ENCODE data around the gene HHEX. TPM values are rescaled to one million over a fixed set of nuclear protein-coding genes. Genes with fewer than 3 reads are reported as not detected.

HHEX gene
- total and polyA plus RNA-seq, 2 of the 8 experiments (the other 6 are each of a cell fraction or from before 2014, with no cell fraction given): 0.56 to 1.5 TPM

DNA sequence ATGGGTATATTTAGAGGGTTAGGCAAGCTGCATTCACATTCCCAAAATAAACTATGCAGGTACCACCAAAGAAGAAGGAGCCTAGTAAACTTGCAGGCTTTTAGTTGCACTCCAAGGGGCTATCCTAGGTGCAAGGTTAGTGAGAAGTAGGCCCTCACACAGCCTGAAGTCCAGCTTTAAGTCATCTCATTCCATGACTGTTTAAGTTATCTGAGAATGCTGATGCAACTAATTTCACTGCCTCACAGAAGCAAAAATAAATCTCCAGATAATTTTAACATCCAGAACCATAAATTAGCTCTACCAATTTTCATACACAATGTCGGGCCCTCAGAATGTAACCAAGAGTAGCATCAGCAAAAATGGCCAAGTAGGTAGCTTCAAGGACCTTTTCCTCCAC lies 34.3 kb upstream of the HHEX start:
- no peaks in the 10 kb centered on the region for H3K79me1 ChIP-seq (ENCODE audit: low read depth, low read length)
- no peak overlapping the region for H3K14ac ChIP-seq (ENCODE audit: insufficient read length)
- H2AK5ac ChIP-seq (ENCODE audit: low read depth, low read length): no peak overlapping the region
- H4K20me1 ChIP-seq (replicated peaks in 1 of 2; ENCODE audit: control insufficient read depth in 1 of 2, insufficient read depth in 2 of 2, low read length in 2 of 2): no peaks in the 10 kb centered on the region
- peaks cover 6 to 37% (median 26%) of the 10 kb centered on the region in 4 experiments for H3K36me3 ChIP-seq (ENCODE audit: control insufficient read depth in 2 of 4, insufficient read depth in 4 of 4, low read length in 3 of 4)
- H2AFZ ChIP-seq (ENCODE audit: low read length): no peak overlapping the region
- H3K4me1 ChIP-seq (replicated peaks in 1 of 4; ENCODE audit: control insufficient read depth in 3 of 4, insufficient read depth in 4 of 4, low read length in 3 of 4): peaks cover 0 to 3% (median 0%) of the 10 kb centered on the region in 4 experiments; a peak in 1 of 7 replicates
- H3K9me3 ChIP-seq (ENCODE audit: insufficient read depth in 2 of 2, low read depth in 1 of 2, low read length in 1 of 2): no peaks in the 10 kb centered on the region
- no peak overlapping the region for H2BK12ac ChIP-seq (ENCODE audit: low read depth, low read length)
- H3K56ac ChIP-seq (replicated peaks; ENCODE audit: insufficient read length, low read depth, low read length): no peak overlapping the region
- H3K27ac ChIP-seq (ENCODE audit: low read depth, low read length): no peak overlapping the region
- POLR2A ChIA-PET (ENCODE audit: partially characterized antibody): interaction anchor here (0.6 to 1.6 kb wide), 3 partner anchors 13 to 948 kb away, joined by 3 to 5 read pairs (median 4); no protein-coding TSS in a partner anchor
- H3K18ac ChIP-seq (ENCODE audit: extremely low read depth, low read length): no peak overlapping the region
- no peaks in the 10 kb centered on the region for H3K79me2 ChIP-seq (ENCODE audit: control insufficient read depth in 1 of 2, insufficient read depth in 2 of 2, low read length in 2 of 2)
- no peaks in the 10 kb centered on the region; the same call in 1 of the 2 replicates for H3K23me2 ChIP-seq (ENCODE audit: low read depth, low read length)
- H4K91ac ChIP-seq (replicated peaks; ENCODE audit: insufficient read length, low read length): no peak overlapping the region
- CTCF ChIA-PET (ENCODE audit: partially characterized antibody): interaction anchor here (0.6 to 1.4 kb wide), 2 partner anchors 11 to 1567 kb away, joined by 3 to 5 read pairs; no protein-coding TSS in a partner anchor
- H2BK120ac ChIP-seq (replicated peaks; ENCODE audit: low read depth, low read length): no peak overlapping the region
- H3K27me3 ChIP-seq (replicated peaks in 1 of 4; ENCODE audit: control insufficient read depth in 3 of 4, extremely low read depth in 1 of 4, insufficient read depth in 3 of 4, low read length in 3 of 4): no peaks in the 10 kb centered on the region
- H2BK20ac ChIP-seq (ENCODE audit: low read length): no peak overlapping the region
- no peak overlapping the region for H4K8ac ChIP-seq (ENCODE audit: extremely low read depth, insufficient read depth, low read length)
- FAIRE-seq: no peak
- WGBS, 2 experiments (ENCODE audit: extremely low coverage in 1 of 2, insufficient coverage in 1 of 2, insufficient read length in 1 of 2, insufficient replicate concordance in 2 of 2, low coverage in 1 of 2, low lambda C conversion rate in 2 of 2, missing lambda C conversion rate in 1 of 2): 85% methylated on average over 1 of the region's 1 CpG; no CpG with 5 or more reads in 1 of the 2 experiments
- H2BK15ac ChIP-seq (ENCODE audit: low read length): no peak overlapping the region
- no peak overlapping the region for H3K4me3 ChIP-seq (ENCODE audit: extremely low read depth in 1 of 4, insufficient read depth in 2 of 4, low read depth in 3 of 4, low read length in 4 of 4)
- 0 out of 2 replicates have a peak, but pooled peaks have one; percentile 21 for TF ChIP-seq POLR2AphosphoS5 (IDR thresholded peaks at IDR 0.05; ENCODE audit: low read depth, low read length)
- TF ChIP-seq KDM4A (IDR thresholded peaks at IDR 0.05; ENCODE audit: low read depth, low read length, severe bottlenecking): no peak
- TF ChIP-seq SP4 (IDR thresholded peaks at IDR 0.05; ENCODE audit: low read length): no peak
- no peak overlapping the region for H3K4me2 ChIP-seq (ENCODE audit: insufficient read depth in 1 of 2, low read depth in 2 of 2, low read length in 2 of 2)
- no peak overlapping the region for H4K5ac ChIP-seq (ENCODE audit: insufficient read length, low read depth, low read length)
- H2BK5ac ChIP-seq (ENCODE audit: low read depth, low read length): no peak overlapping the region
- no peak overlapping the region for H3K4ac ChIP-seq (replicated peaks; ENCODE audit: insufficient read length, low read depth, low read length)
- H3K23ac ChIP-seq (ENCODE audit: insufficient read length): no peak overlapping the region
- no peak overlapping the region for H3K9ac ChIP-seq (replicated peaks in 1 of 4; ENCODE audit: extremely low read depth in 1 of 4, low read depth in 3 of 4, low read length in 3 of 4)
- no peak for DNase-seq (ENCODE audit: low read depth in 1 of 2, low spot score in 2 of 2)

Measured in H1 (cell line).